ENCODE data around the gene TMEM117. TPM values are rescaled to one million over a fixed set of nuclear protein-coding genes. Genes with fewer than 3 reads are reported as not detected.
A peak's percentile ranks its signal among the peaks of the same experiment; 100 is the strongest.
"Not testable (repeated sequence)": the region's sequence is repeated elsewhere in the genome, so short reads cannot be mapped to it uniquely, and the experiment has no call there.

TMEM117 gene
- total and polyA plus RNA-seq, 2 experiments from 2014 or later = 18.0 to 21.0 TPM

DNA sequence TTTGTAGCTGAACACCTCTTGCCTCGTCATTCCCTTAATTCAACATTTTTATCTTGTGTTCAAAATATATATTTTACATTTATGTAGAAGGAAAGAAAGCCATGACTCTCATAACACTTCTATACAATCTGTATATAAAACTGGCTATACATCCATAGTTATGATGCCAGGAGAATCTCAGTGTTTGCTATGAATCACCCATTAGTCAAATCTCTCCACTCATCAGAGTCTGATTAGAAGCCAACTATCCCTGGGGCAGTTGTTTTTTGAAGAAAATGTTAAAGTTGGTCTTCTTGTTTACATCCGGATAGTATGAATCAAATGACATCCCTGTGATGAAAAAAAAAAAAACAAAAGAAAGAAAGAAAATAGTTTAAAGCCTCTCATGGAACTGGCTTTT, 536.4 kb downstream of the TMEM117 start:
- TF ChIP-seq CTCF (IDR thresholded peaks at IDR 0.05; ENCODE audit: low read depth, low read length) = no peak
- DNase-seq (ENCODE audit: low read depth in 1 of 2, low spot score in 1 of 2) = peak in 1 of 2 donors; percentile 4
- Histone ChIP-seq H3K27me3 (no peaks in the 10 kb centered on the region), H3K4me3 (no peak overlapping the region), H3K4me1 (ENCODE audit: low read depth) (no peaks in the 10 kb centered on the region), H3K27ac (no peak overlapping the region), H3K9me3 (ENCODE audit: low read depth) (no peaks in the 10 kb centered on the region), H3K36me3 (no peaks in the 10 kb centered on the region)

GRCh38 chr12:44375694-44376093, 539.8 kb downstream of the TMEM117 start:
- DNase-seq (ENCODE audit: low read depth in 1 of 2, low spot score in 1 of 2) = no peak
- H3K4me3 ChIP-seq = no peak overlapping the region
- no peaks in the 10 kb centered on the region for H3K27me3 ChIP-seq
- no peaks in the 10 kb centered on the region for H3K36me3 ChIP-seq
- H3K9me3 ChIP-seq (ENCODE audit: low read depth) = no peaks in the 10 kb centered on the region
- peaks cover 5% of the 10 kb centered on the region for H3K4me1 ChIP-seq (ENCODE audit: low read depth)
- TF ChIP-seq CTCF (IDR thresholded peaks at IDR 0.05; ENCODE audit: low read depth, low read length) = no peak
- H3K27ac ChIP-seq = no peak overlapping the region

DNA sequence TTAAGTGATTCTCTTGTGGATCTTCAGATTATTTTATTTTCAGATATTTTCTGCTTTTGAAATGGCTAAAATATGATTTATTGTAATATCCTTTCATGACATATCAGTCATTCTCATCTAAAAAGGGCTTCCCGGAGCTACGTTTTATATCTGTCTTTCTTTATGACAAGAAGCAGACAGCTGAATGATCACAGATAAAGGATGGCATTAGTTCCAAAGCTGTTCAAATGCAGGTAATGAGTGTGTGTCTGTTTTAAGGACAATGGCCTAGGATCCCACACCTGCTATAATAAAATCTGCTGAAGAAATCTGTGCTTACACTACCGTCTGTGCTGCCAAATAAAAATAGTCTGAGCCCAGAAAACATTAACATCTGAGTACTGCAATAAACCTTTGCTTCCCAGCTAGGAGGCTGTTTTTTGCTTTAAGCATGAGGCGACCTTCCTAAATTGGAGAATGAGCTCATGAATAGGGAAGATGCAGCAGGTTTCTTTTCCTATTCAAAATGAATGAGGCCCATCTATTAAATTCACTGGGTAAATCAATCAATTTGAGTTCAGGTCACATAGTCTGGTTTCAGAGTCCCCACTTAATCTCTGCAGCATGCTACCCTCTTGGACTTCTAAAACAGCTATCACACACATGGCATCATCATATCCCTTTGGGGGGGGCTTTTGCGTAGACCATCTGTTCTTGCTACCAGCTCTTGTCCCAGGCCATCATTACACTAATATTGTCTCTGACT, 541.7 kb downstream of the TMEM117 start:
- no peak overlapping the region for H3K4me3 ChIP-seq
- peaks cover 5% of the 10 kb centered on the region for H3K4me1 ChIP-seq (ENCODE audit: low read depth)
- no peak for TF ChIP-seq CTCF (IDR thresholded peaks at IDR 0.05; ENCODE audit: low read depth, low read length)
- no peak for DNase-seq (ENCODE audit: low read depth in 1 of 2, low spot score in 1 of 2)
- no peak overlapping the region for H3K27ac ChIP-seq
- no peaks in the 10 kb centered on the region for H3K9me3 ChIP-seq (ENCODE audit: low read depth)
- H3K36me3 ChIP-seq = no peaks in the 10 kb centered on the region
- H3K27me3 ChIP-seq = no peaks in the 10 kb centered on the region

- not testable (repeated sequence) for DNase-seq (ENCODE audit: low read depth in 1 of 2, low spot score in 1 of 2); H3K9me3 ChIP-seq (ENCODE audit: low read depth); H3K27ac ChIP-seq; H3K27me3 ChIP-seq; H3K4me1 ChIP-seq (ENCODE audit: low read depth); H3K36me3 ChIP-seq; H3K4me3 ChIP-seq
These were observed 543.2 kb downstream of the TMEM117 start for GRCh38 chr12:44379113-44379512.

- Histone ChIP-seq H3K4me1 (ENCODE audit: low read depth) (peaks cover 5% of the 10 kb centered on the region), H3K27ac (no peak overlapping the region), H3K27me3 (no peaks in the 10 kb centered on the region), H3K9me3 (ENCODE audit: low read depth) (no peaks in the 10 kb centered on the region), H3K4me3 (no peak overlapping the region), H3K36me3 (no peaks in the 10 kb centered on the region)
- TF ChIP-seq CTCF (IDR thresholded peaks at IDR 0.05; ENCODE audit: low read depth, low read length) = no peak
- peak in 1 of 2 donors; percentile 22 for DNase-seq (ENCODE audit: low read depth in 1 of 2, low spot score in 1 of 2)
These were observed 544.0 kb downstream of the TMEM117 start for GRCh38 chr12:44379831-44380230.

DNA sequence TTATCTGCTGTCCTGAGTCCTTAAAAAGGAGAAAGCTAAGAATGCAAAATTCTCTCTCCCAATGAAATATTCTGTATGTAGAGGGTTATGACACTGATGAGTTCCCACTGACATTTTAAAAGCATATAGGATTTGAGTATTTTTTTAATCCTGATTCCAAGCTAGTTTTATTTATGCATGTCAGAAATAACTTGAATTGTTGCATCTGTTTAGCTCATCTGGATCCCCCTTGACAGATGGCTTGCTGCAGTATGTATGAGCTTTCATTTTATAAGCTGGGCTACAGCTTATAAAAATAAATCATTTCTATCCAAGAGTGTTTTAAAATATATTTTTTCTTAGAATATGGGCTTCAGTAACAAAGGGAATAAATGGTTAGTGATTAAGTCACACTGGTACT, 545.0 kb downstream of the TMEM117 start:
- no peak overlapping the region for H3K4me3 ChIP-seq
- no peaks in the 10 kb centered on the region for H3K27me3 ChIP-seq
- no peak for DNase-seq (ENCODE audit: low read depth in 1 of 2, low spot score in 1 of 2)
- H3K9me3 ChIP-seq (ENCODE audit: low read depth) = no peaks in the 10 kb centered on the region
- H3K36me3 ChIP-seq = no peaks in the 10 kb centered on the region
- no peak overlapping the region for H3K27ac ChIP-seq
- no peak for TF ChIP-seq CTCF (IDR thresholded peaks at IDR 0.05; ENCODE audit: low read depth, low read length)
- peaks cover 5% of the 10 kb centered on the region for H3K4me1 ChIP-seq (ENCODE audit: low read depth)

Data from cardiac muscle cell (in vitro differentiated cells and primary cell).